Fibroblast of lung (primary cell): Measurements from ENCODE around the gene HSP90AB1. TPM values are rescaled to one million over a fixed set of nuclear protein-coding genes. Genes with fewer than 3 reads are reported as not detected.

Experiments
- DNase-seq, 2 donors: peaks; one replicate each; pipeline versions ENCODE4 v3.0.0 to v3.0.0-alpha.2; 2010; ENCODE audit warnings: low read depth in 2 of 2
- H2AFZ ChIP-seq: 2 replicates; pipeline ENCODE4 v1.5.1; 2012; ENCODE audit warnings: low read length, control low read depth, inconsistent platforms
- H3K27ac ChIP-seq: 2 replicates; pipeline ENCODE4 v1.5.1; 2011; ENCODE audit warnings: low read length, control low read depth; ENCODE audit not compliant: insufficient read depth
- H3K27me3 ChIP-seq: 2 replicates; pipeline ENCODE4 v1.5.1; 2011; ENCODE audit warnings: mild to moderate bottlenecking, low read length; ENCODE audit not compliant: control insufficient read depth, insufficient read depth
- H3K36me3 ChIP-seq: 2 replicates; pipeline ENCODE4 v1.5.1; 2011; ENCODE audit warnings: low read length; ENCODE audit not compliant: control insufficient read depth, insufficient read depth
- H3K4me1 ChIP-seq: 2 replicates; pipeline ENCODE4 v1.5.1; 2011; ENCODE audit warnings: low read length; ENCODE audit not compliant: control insufficient read depth, insufficient read depth; ENCODE audit errors: extremely low read depth
- H3K4me2 ChIP-seq: 2 replicates; pipeline ENCODE4 v1.5.1; 2011; ENCODE audit warnings: low read length, control low read depth; ENCODE audit not compliant: insufficient read depth; ENCODE audit errors: extremely low read depth
- H3K4me3 ChIP-seq, 4 experiments: fragments of 200-600 bp in 1 of 4; sonication (generic) in 1 of 4; replicated peaks in 1 of 4; 2 replicates each; pipeline ENCODE4 v1.5.1; 2011 to 2016; ENCODE audit warnings: low read length in 4 of 4, low read depth in 3 of 4, mild to moderate bottlenecking in 3 of 4, control low read depth in 2 of 4, inconsistent platforms in 1 of 4, mixed read lengths in 1 of 4; ENCODE audit not compliant: insufficient read depth in 1 of 4; ENCODE audit errors: control extremely low read depth in 1 of 4
- H3K79me2 ChIP-seq: 2 replicates; pipeline ENCODE4 v1.5.1; 2012; ENCODE audit warnings: mild to moderate bottlenecking, low read length, inconsistent platforms; ENCODE audit not compliant: control insufficient read depth, insufficient read depth
- H3K9ac ChIP-seq: 2 replicates; pipeline ENCODE4 v1.5.1; 2011; ENCODE audit warnings: mild to moderate bottlenecking, low read length, control low read depth; ENCODE audit not compliant: insufficient read depth
- H3K9me3 ChIP-seq: 2 replicates; pipeline ENCODE4 v1.5.1; 2012; ENCODE audit warnings: low read depth, low read length; ENCODE audit not compliant: control insufficient read depth, insufficient read depth
- H4K20me1 ChIP-seq: 2 replicates; pipeline ENCODE4 v1.5.1; 2011; ENCODE audit warnings: low read length; ENCODE audit not compliant: control insufficient read depth, insufficient read depth; ENCODE audit errors: extremely low read depth
- CTCF ChIP-seq, 2 donors: IDR thresholded peaks in 1 of 2; conservative IDR thresholded peaks in 1 of 2; 1 replicate in 1 of 2; 2 replicates in 1 of 2; pipeline ENCODE4 v1.5.1; 2011 to 2012; ENCODE audit warnings: low read length in 2 of 2, control low read depth in 1 of 2, inconsistent platforms in 1 of 2, low read depth in 1 of 2, mild to moderate bottlenecking in 1 of 2
- EZH2 ChIP-seq: IDR thresholded peaks from 2 replicates; pipeline ENCODE4 v1.5.1; 2012; ENCODE audit warnings: low read length, control low read depth, mild to moderate bottlenecking; ENCODE audit errors: missing control alignments
- polyA plus RNA-seq, 2 donors: library from polyadenylated mRNA; depleted of rRNA in 1 of 2; stranded (reverse) in 1 of 2; unstranded in 1 of 2; fragments of >200 nt; gene quantifications; 2 replicates each; pipeline ENCODE4 v1.2.1, GENCODE V29; 2011 to 2012; ENCODE audit warnings: missing spikeins in 1 of 2
- total RNA-seq: library from RNA; depleted of rRNA; stranded (reverse); fragments of >200 nt; gene quantifications from 2 replicates; pipeline ENCODE4 v1.2.1, GENCODE V29; 2014

Gene HSP90AB1
- total and polyA plus RNA-seq, 2 donors (not counting 1 experiment from before 2014, with no cell fraction given) = 452 to 775 TPM

GRCh38 chr6:44258921-44259320 is 12.0 kb downstream of the HSP90AB1 start:
- no peak for DNase-seq
- H3K9ac ChIP-seq = no peak overlapping the region
- no peak for TF ChIP-seq EZH2
- no peak for TF ChIP-seq CTCF (conservative IDR thresholded peaks at IDR 0.05 in 1 of 2, IDR thresholded peaks at IDR 0.05 in 1 of 2; ENCODE audit: low read depth in 1 of 2, low read length in 2 of 2)
- no peak overlapping the region for H2AFZ ChIP-seq
- H3K9me3 ChIP-seq = no peaks in the 10 kb centered on the region
- peaks cover 10% of the 10 kb centered on the region for H3K36me3 ChIP-seq
- no peaks in the 10 kb centered on the region for H3K27me3 ChIP-seq
- peaks cover 21% of the 10 kb centered on the region for H3K79me2 ChIP-seq
- H3K27ac ChIP-seq = no peak overlapping the region
- H4K20me1 ChIP-seq = no peaks in the 10 kb centered on the region
- no peak overlapping the region for H3K4me3 ChIP-seq
- peaks cover 9% of the 10 kb centered on the region for H3K4me1 ChIP-seq
- H3K4me2 ChIP-seq = no peak overlapping the region

- Histone ChIP-seq H3K27me3 (no peaks in the 10 kb centered on the region), H3K27ac (no peak overlapping the region), H3K36me3 (peaks cover 6% of the 10 kb centered on the region), H3K9me3 (no peaks in the 10 kb centered on the region), H4K20me1 (no peaks in the 10 kb centered on the region), H3K4me3 (no peak overlapping the region), H3K9ac (no peak overlapping the region), H3K4me1 (peaks cover 12% of the 10 kb centered on the region), H3K79me2 (peaks cover 19% of the 10 kb centered on the region), H2AFZ (no peak overlapping the region), H3K4me2 (no peak overlapping the region)
- no peak for DNase-seq
- TF ChIP-seq EZH2 (no peak), CTCF (conservative IDR thresholded peaks at IDR 0.05 in 1 of 2, IDR thresholded peaks at IDR 0.05 in 1 of 2; ENCODE audit: low read depth in 1 of 2, low read length in 2 of 2) (no peak)
These were observed 13.1 kb downstream of the HSP90AB1 start for GRCh38 chr6:44260011-44260410.

DNA sequence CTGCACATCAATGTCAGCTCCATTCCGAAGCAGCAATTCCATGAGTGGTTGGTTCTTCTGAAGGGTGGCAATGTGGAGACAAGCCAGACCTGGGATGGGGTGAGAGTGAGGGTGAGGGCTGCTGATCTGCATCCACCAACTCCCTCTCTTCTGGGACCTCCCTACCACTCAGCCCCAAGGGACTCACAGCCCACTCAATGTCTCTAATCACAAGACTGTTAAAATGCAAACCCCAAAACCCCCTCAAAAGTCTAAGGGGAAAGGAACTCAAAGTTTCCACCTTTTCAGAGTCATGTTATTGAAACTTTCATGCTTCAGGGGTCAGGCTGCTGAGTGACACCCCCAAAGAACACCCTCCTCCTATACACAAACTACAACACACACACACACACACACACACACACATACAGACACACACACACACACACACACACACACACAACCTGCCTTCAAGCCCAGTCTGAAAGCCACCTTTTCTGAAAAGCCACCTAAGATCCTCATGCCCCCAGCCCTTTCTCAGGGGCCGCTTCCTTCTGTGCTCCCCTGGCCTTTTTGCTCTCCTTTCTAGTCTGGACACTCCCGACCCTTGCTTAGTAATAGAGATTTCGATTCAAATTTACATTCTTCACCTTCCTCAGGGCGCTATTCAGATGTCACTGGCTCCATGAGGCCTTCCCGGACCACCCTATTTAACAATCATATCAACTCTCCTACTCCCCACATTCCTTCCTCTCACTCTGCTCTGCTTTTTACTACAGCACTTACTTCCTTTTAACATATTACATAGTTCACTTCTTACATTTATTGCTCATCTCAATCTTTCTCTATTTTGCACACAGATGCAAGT is 13.8 kb downstream of the HSP90AB1 start:
- peaks cover 4% of the 10 kb centered on the region for H3K36me3 ChIP-seq

More for the DNA sequence above, 13.8 kb downstream of the HSP90AB1 start:
- no peaks in the 10 kb centered on the region for H3K27me3 ChIP-seq
- no peak for DNase-seq
- no peak overlapping the region for H3K27ac ChIP-seq
- H3K9me3 ChIP-seq = no peaks in the 10 kb centered on the region
- H2AFZ ChIP-seq = no peak overlapping the region
- no peak for TF ChIP-seq CTCF (conservative IDR thresholded peaks at IDR 0.05 in 1 of 2, IDR thresholded peaks at IDR 0.05 in 1 of 2; ENCODE audit: low read depth in 1 of 2, low read length in 2 of 2)
- no peak for TF ChIP-seq EZH2
- H3K4me1 ChIP-seq = peaks cover 12% of the 10 kb centered on the region
- H3K9ac ChIP-seq = no peak overlapping the region
- peaks cover 14% of the 10 kb centered on the region for H3K79me2 ChIP-seq
- H3K4me2 ChIP-seq = no peak overlapping the region
- no peak overlapping the region for H3K4me3 ChIP-seq
- H4K20me1 ChIP-seq = no peaks in the 10 kb centered on the region
